Endometrial microvascular endothelial cells (primary cell): ENCODE results near the gene NDC1. TPM values are rescaled to one million over a fixed set of nuclear protein-coding genes. Genes with fewer than 3 reads are reported as not detected.
"Not testable (repeated sequence)": the region's sequence is repeated elsewhere in the genome, so short reads cannot be mapped to it uniquely, and the experiment has no call there.

Experiments used
- in situ Hi-C: cut with HindIII; loops from 2 replicates; pipeline ENCODE4 v1.10.0; 2017; ENCODE audit warnings: low sequenced_read_pairs, low pct_unique_long_range_greater_than_20kb; ENCODE audit errors: inconsistent ontology term
- total RNA-seq: library from RNA; depleted of rRNA; stranded (reverse); fragments of >200 nt; gene quantifications from one replicate; pipeline ENCODE4 v1.2.3, GENCODE V29; 2015; ENCODE audit errors: inconsistent ontology term

The NDC1 gene
- total RNA-seq: 39.8 TPM

- in situ Hi-C loops: no loop called here
These were observed at the start of gene NDC1 for GRCh38 chr1:53837924-53838653. Gene NDC1, minus strand, starts transcription at chr1:53838296. Its CDS starts 35 bp downstream, at chr1:53838261.

DNA sequence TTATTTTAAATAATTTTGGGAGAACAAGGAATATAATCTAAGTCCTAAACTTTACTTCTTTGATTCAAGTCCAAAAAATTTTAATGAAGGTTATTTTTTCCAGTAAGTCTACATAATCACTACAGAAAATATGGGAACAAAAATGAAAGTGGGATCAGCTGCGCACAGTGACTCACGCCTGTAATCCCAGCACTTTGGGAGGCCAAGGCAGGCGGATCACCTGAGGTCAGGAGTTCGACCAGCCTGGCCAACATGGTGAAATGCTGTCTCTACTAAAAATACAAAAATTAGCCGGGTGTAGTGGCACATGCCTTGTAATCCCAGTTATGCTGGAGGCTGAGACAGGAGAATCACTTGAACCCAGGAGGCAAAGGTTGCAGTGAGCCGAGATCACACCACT lies 45.5 kb upstream of the NDC1 start:
- in situ Hi-C loops: not testable (repeated sequence)

GRCh38 chr1:53881853-53882252 lies 43.8 kb upstream of the NDC1 start:
- in situ Hi-C loops: not testable (repeated sequence)

DNA sequence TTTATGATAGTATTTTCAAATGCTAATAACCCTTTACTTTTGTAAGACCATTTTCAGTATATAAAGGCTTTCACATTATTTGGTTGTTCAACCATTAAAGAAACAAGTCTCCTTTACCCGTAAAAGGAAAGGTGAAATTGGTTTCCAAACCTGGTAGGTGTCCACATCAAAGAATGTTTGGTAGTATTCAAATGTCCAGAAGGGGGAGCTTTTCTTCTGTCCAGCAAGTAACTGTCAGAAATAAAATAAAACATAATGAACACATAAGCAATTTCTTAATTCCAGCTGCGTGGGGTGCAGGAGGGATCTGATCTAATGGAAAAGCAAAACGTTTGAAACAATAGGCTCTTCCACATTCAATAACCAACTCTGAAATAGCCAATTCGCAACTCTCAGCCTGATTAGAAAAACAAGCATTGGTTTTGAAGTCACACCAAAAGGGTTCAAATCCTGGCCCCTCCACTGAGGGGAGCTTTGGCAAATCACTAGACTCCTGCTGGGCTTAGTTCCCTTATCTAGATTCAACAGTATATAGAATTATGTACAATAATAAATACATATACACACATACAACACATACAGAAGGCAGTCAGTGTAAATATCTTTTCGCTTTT lies 40.5 kb upstream of the NDC1 start:
- in situ Hi-C loops: no loop called here

DNA sequence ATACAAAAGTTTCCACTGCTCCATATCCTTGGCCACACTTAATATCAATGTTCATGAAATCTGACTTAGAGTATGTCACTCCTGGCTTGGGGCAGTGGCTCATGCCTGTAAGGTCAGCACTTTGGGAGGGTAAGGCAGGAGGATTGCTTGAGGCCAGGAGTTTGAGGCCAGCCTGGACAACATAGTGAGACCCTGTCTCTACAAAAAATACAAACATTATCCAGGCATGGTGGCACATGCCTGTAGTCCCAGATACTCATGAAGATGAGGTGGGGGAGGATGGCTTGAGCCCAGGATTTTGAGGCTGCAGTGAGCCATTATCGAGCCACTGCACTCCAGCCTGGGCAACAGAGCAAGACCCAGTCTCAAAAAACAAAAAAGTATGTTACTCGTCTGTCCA lies 37.1 kb upstream of the NDC1 start:
- in situ Hi-C loops: not testable (repeated sequence)

GRCh38 chr1:53871773-53872484 lies 33.8 kb upstream of the NDC1 start:
- in situ Hi-C loops: no loop called here

DNA sequence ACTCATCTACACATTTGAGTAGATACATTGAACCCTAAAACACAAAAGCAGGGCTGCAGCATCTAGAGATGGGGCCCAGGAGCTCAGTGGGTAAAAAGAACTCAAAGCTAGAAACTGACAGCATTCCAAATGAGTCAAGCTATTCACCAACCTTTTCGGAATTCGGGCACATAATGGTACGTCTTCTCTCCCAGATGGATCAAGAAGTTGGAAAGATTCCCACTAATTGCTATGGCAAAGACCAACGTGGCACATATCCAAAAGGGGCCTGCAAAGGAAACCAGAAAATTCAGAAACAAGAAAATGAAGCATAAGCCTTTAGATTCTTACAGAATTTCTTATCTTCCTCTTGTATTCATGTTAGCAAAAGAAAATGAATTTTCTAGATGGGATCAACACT lies 33.1 kb upstream of the NDC1 start:
- in situ Hi-C loops: no loop called here

GRCh38 chr1:53869454-53870117 lies 31.5 kb upstream of the NDC1 start:
- in situ Hi-C loops: no loop called here

- in situ Hi-C loops: no loop called here
These were observed 30.5 kb upstream of the NDC1 start for GRCh38 chr1:53868565-53868964.

- in situ Hi-C loops: no loop called here
These were observed 24.4 kb upstream of the NDC1 start for GRCh38 chr1:53862507-53862906.

- in situ Hi-C loops: no loop called here
These were observed 22.9 kb upstream of the NDC1 start for GRCh38 chr1:53860967-53861411.

- in situ Hi-C loops: no loop called here
These were observed 13.6 kb upstream of the NDC1 start for GRCh38 chr1:53851571-53852285.

GRCh38 chr1:53850082-53850673 lies 12.1 kb upstream of the NDC1 start:
- in situ Hi-C loops: no loop called here

DNA sequence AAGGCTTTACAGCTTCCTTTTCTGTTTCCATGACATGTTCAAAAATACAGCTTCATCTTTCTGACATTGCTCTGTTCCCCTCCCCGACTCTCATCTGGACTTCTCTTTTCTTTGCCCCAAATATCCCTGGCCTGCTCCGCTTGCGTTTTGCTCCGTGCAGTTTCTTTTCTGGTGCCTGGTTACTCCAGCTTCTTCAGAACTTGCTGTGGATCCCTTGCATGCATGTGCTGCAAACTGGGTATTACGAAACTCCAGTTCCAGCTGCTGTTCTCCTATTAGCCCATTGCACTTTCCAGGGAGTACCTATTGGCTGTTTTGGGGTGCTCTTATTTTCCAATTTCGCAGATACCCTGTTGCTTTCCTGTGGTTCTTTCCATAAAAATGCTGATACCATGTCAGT lies 9.9 kb upstream of the NDC1 start:
- in situ Hi-C loops: no loop called here

- in situ Hi-C loops: no loop called here
These were observed 4.3 kb upstream of the NDC1 start for GRCh38 chr1:53842347-53842746.

- in situ Hi-C loops: no loop called here
These were observed 518 bp upstream of the NDC1 start for GRCh38 chr1:53838654-53838974.

- in situ Hi-C loops: no loop called here
These were observed 511 bp downstream of the NDC1 start for GRCh38 chr1:53837646-53837923.

GRCh38 chr1:53835491-53835890 lies 2.6 kb downstream of the NDC1 start:
- in situ Hi-C loops: no loop called here

- in situ Hi-C loops: no loop called here
These were observed 3.3 kb downstream of the NDC1 start for GRCh38 chr1:53834776-53835175.
